HepG2 (cell line): ENCODE data around the gene TEKT5. TPM values are rescaled to one million over a fixed set of nuclear protein-coding genes. Genes with fewer than 3 reads are reported as not detected.

Experiments used
- CHD2 ChIP-seq: IDR thresholded peaks from 2 replicates; pipeline ENCODE4 v1.6.1; 2011; ENCODE audit warnings: low read depth, low read length, improper control_type of control experiment
- EP300 ChIP-seq, 3 experiments: sonication (generic) in 1 of 3; formaldehyde crosslinking in 1 of 3; IDR thresholded peaks; 2 replicates each; pipeline versions ENCODE4 v1.5.1 to v1.6.1; 2011 to 2020; ENCODE audit warnings: low read depth in 2 of 3, low read length in 2 of 3, borderline replicate concordance in 1 of 3, improper control_type of control experiment in 1 of 3, mild to moderate bottlenecking in 1 of 3, missing genetic modification reagents in 1 of 3, moderate library complexity in 1 of 3
- FOXJ3 ChIP-seq: sonication (generic); formaldehyde crosslinking; IDR thresholded peaks from 2 replicates; pipeline ENCODE4 v1.4.0; 2020; ENCODE audit warnings: missing genetic modification reagents, mild to moderate bottlenecking, borderline replicate concordance
- HNRNPH1 ChIP-seq: fragments of 200-400 bp; formaldehyde crosslinking; optimal IDR thresholded peaks from 2 replicates; pipeline ENCODE3; 2017; ENCODE audit warnings: mild to moderate bottlenecking, low read depth, low read length
- HNRNPUL1 ChIP-seq: fragments of 200-400 bp; formaldehyde crosslinking; IDR thresholded peaks from 2 replicates; pipeline ENCODE4 v1.6.1; 2017; ENCODE audit warnings: low read depth, mild to moderate bottlenecking, low read length, moderate library complexity
- KLF11 ChIP-seq: IDR thresholded peaks from 2 replicates; pipeline ENCODE4 v1.6.1; 2016; ENCODE audit warnings: missing compliant biosample characterization
- SALL1 ChIP-seq: sonication (generic); formaldehyde crosslinking; IDR thresholded peaks from 2 replicates; pipeline ENCODE4 v1.8.0; 2022; ENCODE audit warnings: mild to moderate bottlenecking, missing genetic modification reagents
- SMARCC2 ChIP-seq: fragments of 450-650 bp; IDR thresholded peaks from 2 replicates; pipeline ENCODE4 v1.6.1; 2017; ENCODE audit warnings: antibody characterized with exemption, mild to moderate bottlenecking
- SSRP1 ChIP-seq: IDR thresholded peaks from 2 replicates; pipeline ENCODE4 v1.6.1; 2016; ENCODE audit warnings: control low read depth
- TBX2 ChIP-seq: sonication (generic); formaldehyde crosslinking; IDR thresholded peaks from 2 replicates; pipeline ENCODE4 v1.5.0; 2020; ENCODE audit warnings: missing genetic modification reagents, mild to moderate bottlenecking, borderline replicate concordance
- TCF7L2 ChIP-seq: IDR thresholded peaks from 2 replicates; pipeline ENCODE4 v1.6.1; 2011; ENCODE audit warnings: mild to moderate bottlenecking, low read depth, low read length, moderate library complexity
- ZNF468 ChIP-seq: sonication (generic); formaldehyde crosslinking; IDR thresholded peaks from 2 replicates; pipeline ENCODE4 v1.8.0; 2022; ENCODE audit warnings: mild to moderate bottlenecking, moderate library complexity, missing genetic modification reagents
- ZNF501 ChIP-seq: sonication (generic); formaldehyde crosslinking; IDR thresholded peaks from 2 replicates; pipeline ENCODE4 v1.5.1; 2020; ENCODE audit warnings: mild to moderate bottlenecking, moderate library complexity, missing genetic modification reagents
- ZNF552 ChIP-seq: sonication (generic); formaldehyde crosslinking; IDR thresholded peaks from 2 replicates; pipeline ENCODE4 v1.9.0; 2022; ENCODE audit warnings: missing genetic modification reagents, mild to moderate bottlenecking, borderline replicate concordance
- ZNF605 ChIP-seq: sonication (generic); formaldehyde crosslinking; IDR thresholded peaks from 2 replicates; pipeline ENCODE4 v1.8.0; 2022; ENCODE audit warnings: mild to moderate bottlenecking, missing genetic modification reagents
- ZNF713 ChIP-seq: sonication (generic); formaldehyde crosslinking; IDR thresholded peaks from 2 replicates; pipeline ENCODE4 v1.4.0; 2020; ENCODE audit warnings: mild to moderate bottlenecking, missing genetic modification reagents
- ZNF749 ChIP-seq: sonication (generic); formaldehyde crosslinking; IDR thresholded peaks from 2 replicates; pipeline ENCODE4 v1.8.0; 2022; ENCODE audit warnings: mild to moderate bottlenecking, missing genetic modification reagents, moderate library complexity, borderline replicate concordance
- polyA plus RNA-seq, 8 experiments: library from polyadenylated mRNA; depleted of rRNA in 3 of 8; stranded (reverse) in 7 of 8; unstranded in 1 of 8; fragments of >200 nt; fragmentation: Illumina TruSeq in 4 of 8; extraction: Trizol in 4 of 8; gene quantifications; 2 replicates each; pipeline versions ENCODE4 v1.2.1 to v1.2.3, GENCODE V29; 2011 to 2016; ENCODE audit warnings: low read depth in 4 of 8, missing spikeins in 1 of 8, mixed read lengths in 1 of 8; ENCODE audit not compliant: insufficient read depth in 1 of 8
- total RNA-seq, 5 experiments: library from RNA; depleted of rRNA; stranded (reverse); fragments of >200 nt; fragmentation: Illumina TruSeq; extraction: Trizol; gene quantifications; 2 replicates each; pipeline ENCODE4 v1.2.3, GENCODE V29; 2016; ENCODE audit warnings: low read depth in 1 of 5
- TF ChIP-seq, protein P1 (sequence below): sonication (generic); formaldehyde crosslinking; IDR thresholded peaks from 2 replicates; pipeline ENCODE4 v1.4.0; 2020; ENCODE audit warnings: missing genetic modification reagents, borderline replicate concordance
- TF ChIP-seq, protein P2 (sequence below): IDR thresholded peaks from 2 replicates; pipeline ENCODE4 v1.4.0; 2020; ENCODE audit warnings: mild to moderate bottlenecking, missing genetic modification reagents
- TF ChIP-seq, protein P3 (sequence below): sonication (generic); formaldehyde crosslinking; IDR thresholded peaks from 2 replicates; pipeline ENCODE4 v1.5.0; 2020; ENCODE audit warnings: mild to moderate bottlenecking, missing genetic modification reagents

TEKT5 gene
- total and polyA plus RNA-seq, 2 of the 13 experiments (the other 11 are each of a cell fraction or from before 2014, with no cell fraction given), result 0.16 TPM; not detected in 1

DNA sequence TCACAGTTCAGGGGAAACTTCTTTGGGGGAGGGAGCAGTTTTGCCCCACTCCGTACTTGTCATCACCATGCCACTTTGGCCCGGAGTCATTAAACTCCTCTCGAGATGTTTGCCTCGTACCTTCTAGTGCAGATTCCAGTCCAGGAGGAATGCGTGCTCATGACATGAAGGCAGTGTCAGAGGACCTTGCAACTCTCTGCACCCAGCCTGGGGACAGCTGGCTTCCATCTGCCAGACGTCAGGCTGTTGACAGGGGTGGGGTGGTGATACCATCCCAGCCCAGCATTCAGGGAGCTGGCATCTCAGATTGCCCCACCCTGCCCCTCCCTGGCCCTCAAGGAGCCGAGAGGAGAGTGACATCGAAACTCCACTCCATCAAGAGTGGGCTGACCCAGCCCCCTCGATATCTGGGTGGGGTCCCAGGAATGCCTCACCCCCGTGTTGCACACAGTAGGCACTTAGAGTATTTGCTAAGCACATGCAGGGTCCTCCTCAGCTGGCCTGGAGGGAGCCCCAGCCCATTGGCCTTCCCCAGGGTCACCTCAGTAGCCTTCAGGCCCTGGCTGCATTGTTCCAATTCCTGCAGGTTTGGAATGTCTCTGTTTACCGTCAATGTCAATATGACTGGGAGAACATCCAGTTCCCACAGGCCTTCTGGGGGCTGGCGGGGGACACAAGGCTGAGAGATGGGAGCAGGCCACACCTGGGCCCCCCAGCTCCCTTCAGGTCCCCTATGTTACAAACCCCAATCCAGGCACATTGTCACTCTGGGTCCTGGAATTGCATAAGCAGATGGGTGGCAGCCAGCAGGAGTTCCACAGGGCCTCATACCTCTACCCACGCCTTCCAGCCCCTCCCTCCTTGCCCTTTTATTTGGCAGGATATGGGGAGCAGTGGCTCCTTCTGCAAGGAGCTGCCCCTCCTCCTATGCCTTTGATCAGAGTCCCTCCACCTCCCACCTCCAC, 93.0 kb downstream of the TEKT5 start (continued):
- TF ChIP-seq, protein P1, sequence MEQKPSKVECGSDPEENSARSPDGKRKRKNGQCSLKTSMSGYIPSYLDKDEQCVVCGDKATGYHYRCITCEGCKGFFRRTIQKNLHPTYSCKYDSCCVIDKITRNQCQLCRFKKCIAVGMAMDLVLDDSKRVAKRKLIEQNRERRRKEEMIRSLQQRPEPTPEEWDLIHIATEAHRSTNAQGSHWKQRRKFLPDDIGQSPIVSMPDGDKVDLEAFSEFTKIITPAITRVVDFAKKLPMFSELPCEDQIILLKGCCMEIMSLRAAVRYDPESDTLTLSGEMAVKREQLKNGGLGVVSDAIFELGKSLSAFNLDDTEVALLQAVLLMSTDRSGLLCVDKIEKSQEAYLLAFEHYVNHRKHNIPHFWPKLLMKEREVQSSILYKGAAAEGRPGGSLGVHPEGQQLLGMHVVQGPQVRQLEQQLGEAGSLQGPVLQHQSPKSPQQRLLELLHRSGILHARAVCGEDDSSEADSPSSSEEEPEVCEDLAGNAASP (CRISPR knock-in tag), result peak; percentile 89; the same call in 1 of the 2 replicates
- TF ChIP-seq ZNF605 (CRISPR knock-in tag) (0 out of 2 replicates have a peak, but pooled peaks have one; percentile 52), ZNF713 (CRISPR knock-in tag) (no peak), TBX2 (peak; percentile 18; the same call in 1 of the 2 replicates), ZNF468 (CRISPR knock-in tag) (0 out of 2 replicates have a peak, but pooled peaks have one; percentile 41), HNRNPH1 (no peak), KLF11 (CRISPR knock-in tag) (0 out of 2 replicates have a peak, but pooled peaks have one; percentile 31), ZNF552 (CRISPR knock-in tag) (0 out of 2 replicates have a peak, but pooled peaks have one; percentile 37), HNRNPUL1 (no peak), SMARCC2 (no peak), FOXJ3 (peak; percentile 34; the same call in 1 of the 2 replicates), ZNF749 (CRISPR knock-in tag) (no peak), TCF7L2 (no peak), SALL1 (CRISPR knock-in tag) (peak; percentile 83), CHD2 (0 out of 2 replicates have a peak, but pooled peaks have one; percentile 8), SSRP1 (CRISPR knock-in tag) (no peak; the same call in 1 of the 2 replicates), ZNF501 (CRISPR knock-in tag) (peak; percentile 43; the same call in 1 of the 2 replicates), EP300 (IDR thresholded peaks at IDR 0.05; ENCODE audit: low read depth in 2 of 2, low read length in 2 of 2) (peak in 1 of 2 experiments; percentile 67; a peak in 1 of 4 replicates), EP300 (CRISPR knock-in tag; IDR thresholded peaks at IDR 0.05; ENCODE audit: borderline replicate concordance) (no peak; the same call in 1 of the 2 replicates)
- TF ChIP-seq, protein P2, sequence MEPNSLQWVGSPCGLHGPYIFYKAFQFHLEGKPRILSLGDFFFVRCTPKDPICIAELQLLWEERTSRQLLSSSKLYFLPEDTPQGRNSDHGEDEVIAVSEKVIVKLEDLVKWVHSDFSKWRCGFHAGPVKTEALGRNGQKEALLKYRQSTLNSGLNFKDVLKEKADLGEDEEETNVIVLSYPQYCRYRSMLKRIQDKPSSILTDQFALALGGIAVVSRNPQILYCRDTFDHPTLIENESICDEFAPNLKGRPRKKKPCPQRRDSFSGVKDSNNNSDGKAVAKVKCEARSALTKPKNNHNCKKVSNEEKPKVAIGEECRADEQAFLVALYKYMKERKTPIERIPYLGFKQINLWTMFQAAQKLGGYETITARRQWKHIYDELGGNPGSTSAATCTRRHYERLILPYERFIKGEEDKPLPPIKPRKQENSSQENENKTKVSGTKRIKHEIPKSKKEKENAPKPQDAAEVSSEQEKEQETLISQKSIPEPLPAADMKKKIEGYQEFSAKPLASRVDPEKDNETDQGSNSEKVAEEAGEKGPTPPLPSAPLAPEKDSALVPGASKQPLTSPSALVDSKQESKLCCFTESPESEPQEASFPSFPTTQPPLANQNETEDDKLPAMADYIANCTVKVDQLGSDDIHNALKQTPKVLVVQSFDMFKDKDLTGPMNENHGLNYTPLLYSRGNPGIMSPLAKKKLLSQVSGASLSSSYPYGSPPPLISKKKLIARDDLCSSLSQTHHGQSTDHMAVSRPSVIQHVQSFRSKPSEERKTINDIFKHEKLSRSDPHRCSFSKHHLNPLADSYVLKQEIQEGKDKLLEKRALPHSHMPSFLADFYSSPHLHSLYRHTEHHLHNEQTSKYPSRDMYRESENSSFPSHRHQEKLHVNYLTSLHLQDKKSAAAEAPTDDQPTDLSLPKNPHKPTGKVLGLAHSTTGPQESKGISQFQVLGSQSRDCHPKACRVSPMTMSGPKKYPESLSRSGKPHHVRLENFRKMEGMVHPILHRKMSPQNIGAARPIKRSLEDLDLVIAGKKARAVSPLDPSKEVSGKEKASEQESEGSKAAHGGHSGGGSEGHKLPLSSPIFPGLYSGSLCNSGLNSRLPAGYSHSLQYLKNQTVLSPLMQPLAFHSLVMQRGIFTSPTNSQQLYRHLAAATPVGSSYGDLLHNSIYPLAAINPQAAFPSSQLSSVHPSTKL (CRISPR knock-in tag), result peak; percentile 79
- TF ChIP-seq, protein P3, sequence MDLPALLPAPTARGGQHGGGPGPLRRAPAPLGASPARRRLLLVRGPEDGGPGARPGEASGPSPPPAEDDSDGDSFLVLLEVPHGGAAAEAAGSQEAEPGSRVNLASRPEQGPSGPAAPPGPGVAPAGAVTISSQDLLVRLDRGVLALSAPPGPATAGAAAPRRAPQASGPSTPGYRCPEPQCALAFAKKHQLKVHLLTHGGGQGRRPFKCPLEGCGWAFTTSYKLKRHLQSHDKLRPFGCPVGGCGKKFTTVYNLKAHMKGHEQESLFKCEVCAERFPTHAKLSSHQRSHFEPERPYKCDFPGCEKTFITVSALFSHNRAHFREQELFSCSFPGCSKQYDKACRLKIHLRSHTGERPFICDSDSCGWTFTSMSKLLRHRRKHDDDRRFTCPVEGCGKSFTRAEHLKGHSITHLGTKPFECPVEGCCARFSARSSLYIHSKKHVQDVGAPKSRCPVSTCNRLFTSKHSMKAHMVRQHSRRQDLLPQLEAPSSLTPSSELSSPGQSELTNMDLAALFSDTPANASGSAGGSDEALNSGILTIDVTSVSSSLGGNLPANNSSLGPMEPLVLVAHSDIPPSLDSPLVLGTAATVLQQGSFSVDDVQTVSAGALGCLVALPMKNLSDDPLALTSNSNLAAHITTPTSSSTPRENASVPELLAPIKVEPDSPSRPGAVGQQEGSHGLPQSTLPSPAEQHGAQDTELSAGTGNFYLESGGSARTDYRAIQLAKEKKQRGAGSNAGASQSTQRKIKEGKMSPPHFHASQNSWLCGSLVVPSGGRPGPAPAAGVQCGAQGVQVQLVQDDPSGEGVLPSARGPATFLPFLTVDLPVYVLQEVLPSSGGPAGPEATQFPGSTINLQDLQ (CRISPR knock-in tag), result no peak
